ENCODE results near the gene PRKCE. TPM values are rescaled to one million over a fixed set of nuclear protein-coding genes. Genes with fewer than 3 reads are reported as not detected.

PRKCE gene
- total RNA-seq, 1 donor = 12.5 TPM

DNA sequence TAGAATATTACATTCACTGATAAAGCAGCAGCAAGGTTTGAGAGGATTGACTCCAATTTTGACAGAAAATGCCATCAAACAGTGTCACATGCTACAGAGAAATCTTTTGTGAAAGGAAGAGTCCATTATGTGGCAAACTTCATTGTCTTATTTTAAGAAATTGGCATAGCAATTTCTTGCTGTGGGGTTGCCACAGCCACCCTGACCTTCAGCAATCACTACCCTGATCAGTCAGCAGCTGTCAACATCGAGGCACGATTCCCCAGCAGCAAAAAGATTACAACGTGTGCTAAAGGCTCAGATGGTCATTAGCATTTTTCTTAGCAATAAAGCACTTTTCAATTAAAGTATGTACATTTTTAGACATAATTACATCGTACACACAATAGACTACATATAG lies 74.7 kb downstream of the PRKCE start:
- DNase-seq (ENCODE audit: low read depth) = no peak
- no peak overlapping the region for H3K4me3 ChIP-seq (ENCODE audit: low read depth, low read length)
- TF ChIP-seq, protein P1, sequence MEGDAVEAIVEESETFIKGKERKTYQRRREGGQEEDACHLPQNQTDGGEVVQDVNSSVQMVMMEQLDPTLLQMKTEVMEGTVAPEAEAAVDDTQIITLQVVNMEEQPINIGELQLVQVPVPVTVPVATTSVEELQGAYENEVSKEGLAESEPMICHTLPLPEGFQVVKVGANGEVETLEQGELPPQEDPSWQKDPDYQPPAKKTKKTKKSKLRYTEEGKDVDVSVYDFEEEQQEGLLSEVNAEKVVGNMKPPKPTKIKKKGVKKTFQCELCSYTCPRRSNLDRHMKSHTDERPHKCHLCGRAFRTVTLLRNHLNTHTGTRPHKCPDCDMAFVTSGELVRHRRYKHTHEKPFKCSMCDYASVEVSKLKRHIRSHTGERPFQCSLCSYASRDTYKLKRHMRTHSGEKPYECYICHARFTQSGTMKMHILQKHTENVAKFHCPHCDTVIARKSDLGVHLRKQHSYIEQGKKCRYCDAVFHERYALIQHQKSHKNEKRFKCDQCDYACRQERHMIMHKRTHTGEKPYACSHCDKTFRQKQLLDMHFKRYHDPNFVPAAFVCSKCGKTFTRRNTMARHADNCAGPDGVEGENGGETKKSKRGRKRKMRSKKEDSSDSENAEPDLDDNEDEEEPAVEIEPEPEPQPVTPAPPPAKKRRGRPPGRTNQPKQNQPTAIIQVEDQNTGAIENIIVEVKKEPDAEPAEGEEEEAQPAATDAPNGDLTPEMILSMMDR (IDR thresholded peaks at IDR 0.05; ENCODE audit: insufficient read depth, low read length) = no peak

DNA sequence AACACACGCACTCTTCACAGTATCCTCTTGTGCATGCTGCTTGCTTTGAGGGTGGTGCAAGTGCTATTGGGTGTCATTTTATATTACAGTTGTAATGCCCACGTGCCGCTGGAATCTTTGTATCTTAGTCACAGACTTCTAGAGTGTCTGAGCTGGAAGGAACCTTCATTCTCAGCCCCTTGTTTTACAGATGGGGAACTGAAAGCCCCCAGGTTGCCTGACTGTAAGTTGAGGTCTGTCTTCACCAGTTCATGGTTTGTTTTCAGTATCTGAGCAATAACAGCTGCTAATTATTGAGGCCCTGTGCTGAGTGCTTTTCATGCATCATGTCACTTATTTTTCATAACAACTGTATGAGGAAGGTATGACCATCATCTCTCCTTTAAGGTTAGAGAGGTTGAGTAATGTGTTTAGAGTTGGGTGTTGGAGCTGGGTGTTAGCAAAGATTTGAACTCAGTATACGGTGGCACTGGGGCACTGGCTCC lies 77.0 kb downstream of the PRKCE start:
- DNase-seq (ENCODE audit: low read depth) = no peak
- TF ChIP-seq, protein P1 (IDR thresholded peaks at IDR 0.05; ENCODE audit: insufficient read depth, low read length) = no peak
- H3K4me3 ChIP-seq (ENCODE audit: low read depth, low read length) = no peak overlapping the region

DNA sequence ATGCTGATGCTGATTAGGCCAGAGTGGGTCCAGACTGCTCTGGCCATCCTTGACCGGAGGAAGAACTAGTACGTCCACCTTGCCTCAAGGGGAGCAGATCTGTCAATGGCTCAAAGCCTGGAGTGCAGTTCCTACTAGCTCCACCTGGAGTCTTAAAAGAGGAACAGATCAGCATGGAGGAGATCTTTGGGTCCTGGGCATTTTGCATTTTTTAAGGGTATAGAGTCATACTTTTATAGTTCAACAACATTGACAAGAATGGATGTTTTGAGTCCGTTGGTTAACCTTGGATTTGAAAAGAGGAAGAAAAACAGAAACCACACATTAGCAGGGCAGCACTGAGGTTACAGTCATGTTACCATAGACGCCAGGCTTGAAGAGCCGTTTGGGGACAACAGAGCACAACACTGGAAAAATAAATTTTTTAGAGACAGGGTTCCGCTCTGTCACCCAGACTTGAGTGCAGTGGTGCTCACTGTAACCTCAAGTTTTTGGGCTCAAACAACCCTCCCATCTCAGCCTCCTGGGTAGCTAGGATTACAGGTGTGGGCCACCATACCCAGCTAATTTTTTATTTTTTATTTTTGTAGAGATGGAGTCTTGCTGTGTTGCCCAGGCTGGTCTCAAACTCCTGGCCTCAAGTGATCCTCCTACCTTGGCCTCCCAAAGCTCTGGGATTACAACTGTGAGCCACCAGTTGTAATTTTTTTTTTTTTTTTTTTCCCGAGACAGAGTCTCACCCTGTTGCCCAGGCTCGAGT lies 78.5 kb downstream of the PRKCE start:
- TF ChIP-seq, protein P1 (IDR thresholded peaks at IDR 0.05; ENCODE audit: insufficient read depth, low read length) = peak; percentile 23
- DNase-seq (ENCODE audit: low read depth) = no peak

DNA sequence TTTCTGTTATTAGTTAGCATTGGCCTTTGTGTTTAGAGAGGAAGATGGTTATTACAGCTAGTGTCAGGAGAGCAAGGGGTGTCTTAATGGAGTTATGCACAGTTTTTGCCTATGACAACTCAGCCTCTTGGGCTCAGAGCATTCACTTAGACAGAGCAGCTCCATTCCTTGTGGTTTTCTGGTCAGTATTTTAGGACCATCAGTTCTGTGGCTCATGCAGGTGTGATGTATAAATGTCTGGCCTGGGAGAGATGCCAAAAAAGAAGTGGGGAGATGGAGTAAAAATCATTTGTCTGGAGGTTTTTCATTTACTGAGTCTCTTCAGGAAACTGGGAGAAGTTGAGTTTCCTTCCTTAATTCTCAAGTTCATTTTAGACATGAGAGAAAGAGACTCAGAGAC lies 79.7 kb downstream of the PRKCE start:
- TF ChIP-seq, protein P1 (IDR thresholded peaks at IDR 0.05; ENCODE audit: insufficient read depth, low read length) = no peak
- no peak for DNase-seq (ENCODE audit: low read depth)
- H3K4me3 ChIP-seq (ENCODE audit: low read depth, low read length) = no peak overlapping the region

More for the DNA sequence above, 78.5 kb downstream of the PRKCE start:
- no peak overlapping the region for H3K4me3 ChIP-seq (ENCODE audit: low read depth, low read length)

DNA sequence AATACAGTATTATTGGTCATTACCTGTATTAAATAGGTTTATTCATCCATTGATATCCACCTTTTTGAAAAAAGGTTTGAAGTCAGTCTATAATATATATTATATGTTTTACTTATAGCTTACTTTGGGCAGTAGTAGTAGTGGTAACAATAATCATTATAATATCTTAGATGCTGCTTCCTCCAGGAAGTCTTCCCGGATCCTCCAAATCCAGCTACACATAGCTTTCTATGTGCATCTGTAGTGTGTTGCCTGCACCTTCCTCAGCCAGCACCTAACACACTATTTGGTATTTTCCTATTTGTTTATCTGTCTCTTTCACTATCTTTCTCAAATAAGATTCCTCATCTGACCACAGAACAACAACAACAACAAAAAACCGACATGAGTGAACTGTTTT lies 81.0 kb downstream of the PRKCE start:
- no peak for DNase-seq (ENCODE audit: low read depth)
- no peak overlapping the region for H3K4me3 ChIP-seq (ENCODE audit: low read depth, low read length)
- TF ChIP-seq, protein P1 (IDR thresholded peaks at IDR 0.05; ENCODE audit: insufficient read depth, low read length) = no peak

DNA sequence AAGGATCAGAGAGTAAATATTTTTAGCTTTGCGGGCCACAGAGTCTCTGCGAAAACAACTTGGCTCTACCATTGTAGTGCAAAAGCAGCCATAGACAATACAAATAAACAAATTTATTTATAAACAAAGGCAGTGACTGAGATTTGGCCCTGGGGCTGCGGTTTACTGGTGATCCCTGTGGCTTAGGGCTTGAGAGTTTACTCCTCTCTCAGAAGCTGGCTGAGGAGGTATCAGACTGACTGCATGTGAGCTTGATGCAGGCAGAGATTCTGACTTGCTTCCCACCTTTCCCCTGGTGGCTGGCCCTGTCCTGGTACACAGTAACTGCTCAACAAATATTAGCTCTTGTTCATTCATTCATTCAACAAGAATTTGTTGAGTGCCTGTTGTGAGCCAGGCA lies 81.5 kb downstream of the PRKCE start:
- no peak for DNase-seq (ENCODE audit: low read depth)
- no peak overlapping the region for H3K4me3 ChIP-seq (ENCODE audit: low read depth, low read length)
- TF ChIP-seq, protein P1 (IDR thresholded peaks at IDR 0.05; ENCODE audit: insufficient read depth, low read length) = no peak

Data from fibroblast of the aortic adventitia (primary cell).